HG03280 (cell line): ENCODE results near the gene BAD.

Experiments used
- ATAC-seq: cut with Tn5 transposase; IDR thresholded peaks from one replicate; pipeline ENCODE4 v1.9.1; 2021; ENCODE audit warnings: mild to moderate bottlenecking, moderate library complexity; ENCODE audit not compliant: unreplicated experiment

The BAD gene

DNA sequence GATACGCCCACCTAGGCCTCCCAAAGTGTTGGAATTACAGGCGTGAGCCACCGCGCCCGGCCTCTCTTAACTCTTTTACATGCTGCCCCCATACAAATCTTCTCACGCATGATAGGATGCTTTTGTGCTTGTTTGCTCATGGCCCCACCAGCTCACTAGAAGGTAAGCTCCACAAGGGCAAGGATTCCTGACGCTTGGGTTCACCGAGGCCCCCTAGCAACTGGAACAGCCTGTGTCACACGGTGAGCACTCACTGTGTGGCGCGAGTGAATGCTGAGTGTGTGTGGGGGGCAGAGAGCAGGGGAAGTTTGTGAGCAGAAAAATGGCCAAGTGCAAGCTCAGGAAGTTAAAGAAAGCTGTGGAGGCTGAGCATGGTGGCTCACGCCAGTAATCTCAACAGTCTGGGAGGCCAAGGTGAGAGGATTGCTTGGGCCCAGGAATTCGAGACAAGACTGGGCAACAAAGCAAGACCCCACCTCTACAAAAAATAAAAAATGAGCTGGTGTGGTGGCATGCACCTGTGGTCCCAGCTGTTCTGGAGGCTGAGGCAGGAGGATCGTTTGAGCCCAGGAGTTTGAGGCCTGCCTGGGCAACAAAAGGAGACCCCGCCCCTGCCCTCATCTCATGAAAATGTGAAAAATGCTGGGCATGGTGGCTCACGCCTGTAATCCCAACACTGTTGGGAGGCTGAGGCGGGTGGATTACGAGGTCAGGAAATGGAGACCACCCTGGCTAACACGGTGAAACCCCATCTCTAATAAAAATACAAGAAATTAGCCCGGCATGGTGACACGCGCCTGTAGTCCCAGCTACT, 2.3 kb downstream of the BAD start:
- ATAC-seq = no peak

DNA sequence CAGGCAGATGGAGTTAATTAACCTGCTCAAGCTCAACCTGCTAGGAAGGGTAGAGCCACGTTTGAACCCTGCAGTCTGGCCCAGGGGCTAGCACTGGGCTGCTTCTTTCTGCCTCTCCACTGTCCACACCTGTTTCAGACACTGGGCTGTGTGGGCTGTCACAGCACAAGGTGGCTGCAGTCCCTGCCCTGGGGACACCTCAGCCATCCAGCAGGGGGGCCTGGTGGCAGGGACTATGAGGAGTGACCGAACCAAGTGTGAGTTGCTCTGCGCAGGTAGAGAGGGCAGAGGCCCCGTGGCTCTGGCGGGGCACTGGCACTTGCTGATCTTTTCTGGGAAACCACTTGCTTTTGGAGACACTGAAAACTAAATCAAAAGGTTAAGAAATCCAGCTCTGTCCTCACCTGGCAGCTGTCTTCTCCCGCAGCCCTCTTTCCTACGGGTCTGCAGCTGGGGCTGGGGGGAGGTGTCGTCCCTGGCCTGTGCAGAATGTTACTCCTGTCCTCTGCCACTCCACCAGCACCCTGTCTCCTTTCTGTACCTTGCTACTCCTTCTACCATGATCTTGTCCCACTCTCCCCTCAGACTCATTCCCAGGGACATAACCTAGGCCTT, 5.8 kb downstream of the BAD start:
- ATAC-seq = no peak

DNA sequence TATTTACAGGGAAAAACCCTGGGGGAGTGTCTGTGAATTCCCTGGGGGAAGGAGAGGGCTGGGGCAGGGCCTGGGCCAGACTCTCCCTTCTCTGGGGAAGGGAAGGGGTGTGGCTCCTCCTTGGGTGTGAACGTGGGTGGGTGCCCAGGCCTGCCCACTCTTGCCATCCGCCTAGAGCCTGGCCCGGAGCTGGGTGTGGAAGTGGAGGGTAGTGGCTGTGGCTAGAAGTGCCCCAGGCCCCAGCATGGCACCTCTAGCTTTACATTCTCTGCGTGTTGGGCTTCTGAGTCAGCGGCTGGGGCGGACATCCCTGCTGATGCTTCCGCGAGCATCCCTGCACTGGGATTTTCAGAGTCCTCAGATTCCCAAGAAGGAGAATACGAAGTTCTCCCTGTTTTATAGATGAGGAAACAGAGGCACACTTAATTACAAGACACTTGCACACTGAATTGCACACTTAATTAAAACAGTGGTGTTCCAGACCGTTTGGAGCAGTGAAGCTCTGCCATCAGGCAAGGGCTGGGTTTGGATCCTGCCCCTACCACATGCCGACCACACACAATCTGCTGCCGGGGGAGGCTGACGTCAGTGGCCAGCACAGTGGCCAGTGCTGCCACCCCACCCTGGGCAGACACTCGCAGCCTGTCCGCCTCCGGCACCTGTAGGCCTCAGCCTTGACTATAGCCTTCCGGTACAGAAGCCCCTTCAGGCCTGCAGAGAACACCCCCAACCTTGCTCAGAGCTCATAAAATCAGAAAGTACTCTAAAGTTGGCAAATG, 7.6 kb downstream of the BAD start:
- no peak for ATAC-seq

DNA sequence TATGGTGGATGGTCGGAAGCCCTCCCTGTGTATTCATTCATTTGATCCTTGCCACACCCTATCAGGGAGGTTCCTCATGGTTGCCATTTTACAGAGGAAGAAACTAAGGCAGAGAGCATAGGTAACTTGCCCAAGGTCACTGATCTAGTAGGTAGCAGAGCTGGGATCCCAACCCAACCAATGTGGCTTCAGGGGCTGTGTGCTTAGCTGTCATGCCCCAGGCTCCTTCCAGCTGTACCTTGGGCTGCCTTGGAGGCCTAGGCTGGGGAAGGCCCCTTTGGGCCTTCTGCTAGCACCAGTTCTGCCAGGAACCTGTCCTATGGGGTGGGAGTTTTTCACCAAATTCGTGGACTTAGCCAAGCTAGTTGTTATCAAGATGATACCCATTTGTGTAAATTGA, 8.6 kb downstream of the BAD start:
- ATAC-seq = no peak

DNA sequence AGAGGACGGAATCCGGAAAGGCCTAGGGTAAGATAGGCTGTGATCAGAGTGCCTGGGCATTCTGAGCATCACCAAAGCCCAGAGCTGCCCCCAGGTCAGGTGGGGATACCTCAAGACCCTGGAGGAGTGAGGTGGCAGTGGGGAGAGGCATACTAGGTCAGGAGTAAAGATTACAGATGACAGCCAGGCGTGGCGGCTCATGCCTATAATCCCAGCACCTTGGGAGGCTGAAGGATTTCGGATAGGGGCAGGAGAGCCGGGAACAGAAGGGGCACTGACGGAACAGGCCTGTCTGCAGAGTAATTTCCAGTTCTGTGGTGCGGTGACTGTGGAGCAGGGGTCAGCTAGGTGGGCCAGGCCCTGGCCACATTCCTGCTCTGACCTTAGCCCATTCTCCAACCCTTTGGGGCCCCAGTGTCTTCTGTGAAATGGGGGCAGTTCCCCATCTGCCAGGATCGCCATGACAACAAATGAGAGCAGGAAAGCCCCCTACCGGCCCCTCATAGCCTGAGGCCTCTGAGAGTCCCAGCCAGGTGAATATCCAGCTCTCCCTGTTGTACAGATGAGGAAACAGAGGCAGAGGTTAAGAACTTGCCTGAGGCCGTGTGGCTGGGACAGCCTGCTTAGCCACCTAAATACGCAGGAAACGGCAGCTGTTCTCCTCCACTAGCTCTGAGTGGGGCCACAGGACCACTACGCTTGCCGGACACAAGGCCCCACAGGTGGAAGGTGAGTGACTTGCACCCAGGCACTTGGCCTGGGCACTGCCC, 9.2 kb downstream of the BAD start:
- no peak for ATAC-seq

DNA sequence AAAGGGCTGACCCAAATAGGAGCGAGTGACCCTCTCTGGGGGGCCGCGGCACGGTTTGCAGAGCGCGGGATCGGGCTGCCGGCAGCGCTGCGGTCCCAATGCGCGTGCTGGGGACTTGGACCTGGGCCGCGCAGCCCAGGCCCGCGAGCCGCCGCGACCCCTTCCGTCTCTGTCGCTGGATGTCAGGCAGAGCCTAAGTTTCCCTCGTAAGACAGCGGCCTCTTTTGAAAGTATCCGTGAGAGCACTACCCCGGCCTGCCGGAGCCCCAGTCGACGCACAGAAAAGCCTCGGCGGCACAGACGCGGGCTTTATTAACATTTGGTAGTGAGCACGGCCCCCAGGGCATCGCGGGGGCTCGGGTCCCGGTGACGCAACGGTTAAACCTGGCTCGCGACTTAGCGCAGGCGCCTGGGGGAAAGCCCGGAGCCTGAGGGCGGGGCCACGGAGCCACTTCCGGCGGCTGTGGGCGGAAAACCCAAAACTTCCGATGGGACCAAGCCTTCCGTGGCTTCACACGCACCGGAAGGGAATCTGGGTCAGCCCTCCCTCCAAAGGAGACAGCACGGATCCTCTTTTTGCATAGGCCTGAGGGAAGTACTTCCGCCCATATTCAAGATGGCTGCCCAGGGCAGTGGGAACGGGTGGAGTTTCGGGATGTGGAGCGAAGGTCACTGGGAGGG, 14.8 kb downstream of the BAD start:
- peak; percentile 64 for ATAC-seq

DNA sequence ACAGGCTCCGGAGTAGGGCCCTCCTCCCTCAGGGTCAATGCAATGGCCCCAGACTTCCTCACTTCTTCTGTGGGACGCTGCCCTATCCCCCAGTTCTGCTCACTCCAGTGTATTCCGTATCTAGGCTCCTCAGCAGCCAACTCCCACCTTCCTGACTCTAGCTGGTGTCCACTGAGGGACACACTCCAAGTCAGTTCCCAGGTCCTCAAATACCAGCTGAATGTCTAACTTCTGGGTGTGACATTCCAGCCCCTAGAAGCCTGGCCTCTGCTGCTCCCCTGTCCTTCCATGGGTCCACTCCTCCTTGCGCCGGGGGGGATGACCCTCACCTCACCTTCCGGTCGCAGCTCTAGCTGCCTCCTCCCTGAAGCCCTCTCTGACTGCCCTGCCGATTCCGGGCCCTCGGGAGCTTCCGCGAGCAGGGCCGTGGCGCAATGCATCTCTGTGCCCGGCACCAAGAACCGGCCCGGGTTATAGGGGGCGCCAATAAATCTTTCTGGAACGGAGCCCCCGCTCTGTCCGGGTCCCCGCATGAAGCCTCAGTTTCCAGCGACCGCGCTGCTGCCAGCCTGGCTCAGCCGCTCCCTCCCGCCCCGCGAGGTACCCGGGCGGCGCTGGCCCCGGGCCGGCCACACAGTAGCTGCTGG, 15.4 kb downstream of the BAD start:
- peak; percentile 9 for ATAC-seq

DNA sequence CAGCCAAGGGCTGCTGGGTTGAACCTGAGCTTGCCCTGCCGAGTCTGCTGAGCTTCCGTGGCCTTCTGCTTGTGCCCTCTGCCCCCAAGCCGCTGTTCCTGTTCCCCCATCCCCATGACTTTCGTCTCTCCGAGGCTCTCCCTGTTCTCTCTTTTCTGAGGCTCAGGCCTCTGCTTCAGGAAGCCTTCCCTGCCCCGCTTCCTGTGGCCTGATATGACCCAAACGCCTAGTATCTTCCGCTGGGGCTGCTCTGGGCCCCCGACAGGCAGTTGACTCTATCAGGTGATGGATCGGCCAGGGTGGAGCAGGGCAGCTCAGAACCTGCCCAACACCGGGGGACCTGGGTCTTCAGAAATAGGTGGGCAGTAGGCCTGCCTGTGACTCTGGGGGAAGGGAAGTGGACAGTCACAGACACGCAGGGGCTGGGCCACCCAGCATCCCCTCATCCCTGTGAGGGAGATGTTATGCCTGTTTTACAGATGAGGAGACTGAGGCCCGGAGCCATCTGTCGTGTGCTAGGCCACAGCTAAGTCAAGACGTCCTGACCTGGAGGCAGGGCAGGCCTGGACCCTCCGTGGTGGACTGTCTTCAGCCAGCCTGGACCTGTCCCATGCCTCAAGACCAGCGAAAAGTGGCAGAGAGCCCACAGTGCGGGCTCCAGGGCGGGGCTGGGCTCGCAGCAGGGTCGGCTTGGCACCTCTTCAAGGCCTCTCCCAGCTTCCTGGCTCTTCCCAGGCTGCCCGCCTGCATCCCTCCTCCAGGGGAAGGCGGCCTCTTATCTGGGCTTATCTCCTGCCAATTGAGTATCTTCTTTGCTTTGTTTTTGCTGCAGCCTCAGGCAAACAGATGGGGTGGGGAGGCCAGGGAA, 16.2 kb downstream of the BAD start:
- no peak for ATAC-seq

DNA sequence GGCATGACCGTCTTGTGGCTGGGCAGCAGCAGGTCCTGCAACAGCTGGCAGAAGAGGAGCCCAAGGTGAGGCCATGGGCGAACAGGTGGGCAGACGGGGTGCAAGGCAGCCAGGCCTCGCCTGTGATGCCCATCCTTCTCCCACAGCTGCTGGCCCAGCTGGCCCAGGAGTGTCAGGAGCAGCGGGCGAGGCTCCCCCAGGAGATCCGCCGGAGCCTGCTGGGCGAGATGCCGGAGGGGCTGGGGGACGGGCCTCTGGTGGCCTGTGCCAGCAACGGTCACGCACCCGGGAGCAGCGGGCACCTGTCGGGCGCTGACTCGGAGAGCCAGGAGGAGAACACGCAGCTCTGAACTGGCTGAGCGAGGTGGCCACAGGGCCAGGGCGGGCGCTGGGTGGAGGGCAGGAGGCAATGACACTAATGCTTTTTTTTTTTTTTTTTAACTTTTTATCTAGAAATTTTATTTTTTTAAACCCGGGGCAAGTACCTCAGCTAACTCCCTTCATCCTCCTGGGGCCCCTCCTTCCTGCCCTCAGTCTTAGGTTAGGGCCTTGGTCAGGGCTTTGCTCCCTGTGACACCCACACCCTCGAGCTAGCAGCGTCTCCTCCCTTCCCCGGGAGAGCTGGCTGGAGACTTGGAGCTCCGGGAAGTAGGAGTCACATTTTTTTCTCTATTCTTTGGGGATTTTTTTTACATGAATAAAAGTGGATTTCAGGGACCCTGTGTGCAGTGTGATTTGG, 17.1 kb downstream of the BAD start:
- no peak for ATAC-seq

DNA sequence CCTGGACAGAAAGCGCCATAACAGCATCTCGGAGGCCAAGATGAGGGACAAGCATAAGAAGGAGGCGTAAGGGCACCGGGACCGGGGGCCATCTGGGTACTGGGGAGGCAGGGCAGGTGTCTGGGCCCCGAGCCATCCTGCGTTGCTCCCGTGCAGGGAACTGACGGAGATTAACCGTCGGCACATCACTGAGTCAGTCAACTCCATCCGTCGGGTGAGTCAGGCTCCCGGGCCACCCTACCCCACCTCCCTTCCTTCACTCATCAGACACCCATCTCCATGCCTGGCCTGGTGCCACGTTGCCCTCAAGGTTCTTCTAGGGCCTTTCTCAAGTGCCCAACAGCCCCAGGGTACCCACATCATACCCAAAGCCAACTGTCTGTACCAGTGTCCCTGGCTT, 18.1 kb downstream of the BAD start:
- no peak for ATAC-seq

DNA sequence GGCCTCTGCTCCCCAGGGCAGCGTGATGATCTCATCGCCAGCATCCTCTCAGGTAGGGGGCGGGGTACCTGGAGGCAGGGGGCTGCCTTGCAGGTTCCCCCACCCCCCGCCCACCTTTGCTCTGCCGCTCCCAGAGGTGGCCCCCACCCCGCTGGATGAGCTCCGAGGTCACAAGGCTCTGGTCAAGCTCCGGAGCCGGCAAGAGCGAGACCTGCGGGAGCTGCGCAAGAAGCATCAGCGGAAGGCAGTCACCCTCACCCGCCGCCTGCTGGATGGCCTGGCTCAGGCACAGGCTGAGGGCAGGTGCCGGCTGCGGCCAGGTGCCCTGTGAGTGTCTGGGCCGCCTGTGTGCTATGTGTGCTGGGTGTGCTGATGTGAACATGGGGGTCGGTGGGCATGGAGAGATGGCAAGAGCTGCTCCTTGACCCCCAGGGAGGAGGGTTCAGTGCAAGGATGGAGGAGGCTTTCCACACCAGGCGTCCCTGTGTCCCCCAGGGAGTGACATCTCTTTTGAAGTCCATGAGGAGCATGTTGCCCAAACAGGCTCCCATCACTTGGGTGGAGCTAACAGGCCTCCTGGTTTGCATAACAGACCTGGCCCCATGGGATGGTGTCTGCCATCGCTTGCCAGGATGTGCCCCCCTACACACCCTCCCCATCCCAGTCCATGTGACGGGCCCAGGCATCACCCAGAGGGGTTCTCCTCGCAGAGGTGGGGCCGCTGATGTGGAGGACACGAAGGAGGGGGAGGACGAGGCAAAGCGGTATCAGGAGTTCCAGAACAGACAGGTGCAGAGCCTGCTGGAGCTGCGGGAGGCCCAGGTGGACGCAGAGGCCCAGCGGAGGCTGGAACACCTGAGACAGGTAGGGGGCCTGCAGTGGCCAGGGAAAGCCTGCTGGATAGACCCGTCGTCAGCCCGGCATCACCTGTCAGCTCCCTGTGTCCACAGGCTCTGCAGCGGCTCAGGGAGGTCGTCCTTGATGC, 19.0 kb downstream of the BAD start:
- no peak for ATAC-seq

DNA sequence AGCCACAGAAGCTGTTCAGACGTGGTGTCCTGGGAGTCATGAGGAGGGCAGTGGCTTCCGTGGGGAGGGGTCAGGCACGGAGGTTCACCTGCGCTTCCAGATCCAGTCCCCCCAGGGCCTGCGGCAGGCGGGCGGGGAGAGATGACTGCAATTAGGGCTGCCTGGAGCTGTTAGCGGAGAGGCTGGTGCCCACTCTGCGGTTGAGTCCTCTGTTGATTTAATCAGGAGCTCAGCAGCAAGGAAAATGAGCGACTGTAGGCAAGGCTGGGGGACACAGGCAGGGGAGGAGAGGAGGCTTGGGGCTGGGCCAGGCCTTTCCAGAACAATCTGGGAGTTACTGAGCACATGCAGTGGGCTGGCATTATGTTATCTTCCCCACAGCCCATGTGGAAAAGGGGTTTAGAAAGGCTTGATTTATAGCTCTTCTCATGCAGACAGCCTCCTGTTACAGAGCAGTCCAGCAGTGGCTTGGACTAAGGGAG, 20.1 kb downstream of the BAD start:
- no peak for ATAC-seq

DNA sequence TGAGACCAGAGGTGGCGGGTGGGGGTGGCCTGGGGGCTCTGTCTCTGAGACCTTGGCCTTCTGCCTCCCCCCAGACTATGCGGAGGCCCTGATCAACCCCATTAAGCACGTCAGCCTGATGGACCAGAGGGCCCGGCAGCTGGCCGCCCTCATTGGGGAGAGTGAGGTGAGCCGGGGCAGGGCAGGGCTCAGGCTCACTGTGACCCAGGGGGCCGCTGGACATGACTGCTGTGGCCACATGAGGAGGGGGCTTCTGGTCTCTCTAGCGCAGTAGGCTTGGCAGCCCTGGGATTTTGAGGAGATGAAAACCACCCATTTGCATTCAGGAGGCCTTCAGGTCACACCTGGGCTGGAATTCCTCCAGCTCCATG, 20.5 kb downstream of the BAD start:
- ATAC-seq = no peak

DNA sequence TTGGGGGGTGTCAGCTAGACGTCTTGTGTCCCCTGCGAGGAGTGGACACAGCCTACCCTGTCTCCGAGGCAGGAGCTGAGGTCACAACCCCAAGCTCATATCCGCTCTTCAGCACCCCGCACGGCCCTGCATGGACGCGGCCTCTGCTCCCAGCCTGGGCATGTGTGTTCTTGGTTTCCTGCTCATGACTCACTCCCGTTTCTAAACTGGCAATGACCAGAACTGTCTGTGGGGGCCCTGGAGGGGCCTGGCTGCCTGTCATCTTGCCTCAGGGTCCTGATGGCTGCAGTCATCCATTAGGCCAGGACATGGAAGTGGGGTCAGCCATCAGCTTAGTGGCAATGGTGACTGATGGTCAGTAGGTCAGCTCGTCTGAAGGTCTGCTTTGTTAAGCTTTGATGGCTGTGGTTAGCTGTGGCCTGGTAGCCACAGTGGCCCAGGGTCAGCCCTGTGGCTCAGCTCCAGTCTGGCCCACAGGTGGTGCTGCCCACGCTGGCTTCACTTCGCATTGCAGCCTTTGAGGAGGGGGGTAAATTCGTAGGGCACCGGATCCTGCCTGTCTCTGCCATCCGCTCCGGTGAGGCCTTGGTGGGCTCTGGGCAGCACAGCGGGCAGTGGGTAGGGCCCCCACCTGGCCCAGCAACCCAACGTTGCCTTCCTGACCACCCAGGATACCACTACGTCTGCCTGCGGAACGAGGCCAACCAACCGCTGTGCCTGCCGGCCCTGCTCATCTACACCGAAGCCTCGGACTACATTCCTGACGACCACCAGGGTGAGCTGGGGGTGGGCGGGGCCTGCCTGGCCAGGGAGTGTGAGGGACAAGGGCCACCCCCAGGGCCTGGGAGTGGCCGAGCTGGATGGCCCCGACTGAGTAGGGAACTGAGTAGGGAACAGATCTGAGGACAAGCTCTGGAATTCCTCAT, 21.2 kb downstream of the BAD start:
- no peak for ATAC-seq

DNA sequence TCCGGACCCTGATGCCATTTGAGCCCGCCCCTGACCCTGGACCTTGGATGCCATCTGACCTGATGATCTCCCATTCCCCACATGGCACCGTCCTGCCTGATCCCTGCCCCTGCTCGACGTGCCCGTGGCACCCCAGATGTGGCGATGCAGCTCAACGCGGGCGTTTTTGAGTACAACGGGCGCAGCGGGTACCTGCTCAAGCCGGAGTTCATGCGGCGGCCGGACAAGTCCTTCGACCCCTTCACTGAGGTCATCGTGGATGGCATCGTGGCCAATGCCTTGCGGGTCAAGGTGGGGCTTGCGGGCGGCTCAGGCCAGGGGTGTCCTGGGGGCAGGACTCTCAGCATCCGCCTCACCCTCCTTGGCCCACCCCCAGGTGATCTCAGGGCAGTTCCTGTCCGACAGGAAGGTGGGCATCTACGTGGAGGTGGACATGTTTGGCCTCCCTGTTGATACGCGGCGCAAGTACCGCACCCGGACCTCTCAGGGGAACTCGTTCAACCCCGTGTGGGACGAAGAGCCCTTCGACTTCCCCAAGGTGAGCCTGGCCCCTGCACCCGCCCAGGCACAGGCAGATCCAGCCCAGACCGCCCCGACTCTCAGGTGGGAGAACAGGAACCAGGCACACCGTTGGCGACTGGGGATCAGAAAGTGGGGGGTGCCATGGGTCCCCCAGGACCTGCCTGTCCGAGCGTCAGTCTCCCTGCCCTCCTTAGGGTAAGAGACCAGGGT, 22.0 kb downstream of the BAD start:
- ATAC-seq = no peak
